SK-N-MC (cell line): ENCODE data around the gene SAG.

Experiments used
- EZH2 ChIP-seq: fragments of 200-600 bp; sonication (generic); IDR thresholded peaks from one replicate; pipeline ENCODE4 v1.6.1; 2017; ENCODE audit warnings: antibody characterized with exemption
- POLR2AphosphoS5 ChIP-seq: IDR thresholded peaks from 2 replicates; pipeline ENCODE4 v1.6.1; 2012; ENCODE audit warnings: mild to moderate bottlenecking, low read depth, low read length, borderline replicate concordance

DNA sequence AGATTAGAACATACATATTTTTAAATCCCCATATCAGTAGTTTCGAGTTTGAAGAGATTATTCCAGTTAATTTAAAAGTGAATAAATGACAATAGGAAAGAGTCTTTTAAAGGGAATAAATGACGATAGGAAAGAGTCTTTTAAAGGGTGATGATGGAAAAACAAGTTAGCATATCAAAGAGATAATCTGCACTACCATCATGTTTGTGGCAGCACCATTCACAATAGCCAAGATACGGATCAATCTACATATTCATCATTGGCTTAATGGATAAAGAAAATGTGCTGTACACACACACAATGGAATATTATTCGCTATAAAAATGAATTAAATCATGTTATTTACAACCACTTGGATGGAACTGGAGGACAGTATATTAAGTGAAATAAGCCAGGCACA, 41.1 kb upstream of the SAG start:
- no peak for TF ChIP-seq EZH2
- TF ChIP-seq POLR2AphosphoS5, result no peak
